Activated naive CD8-positive, alpha-beta T cell treated with anti-CD3 and anti-CD28 coated beads, Interleukin-2, amount 10 ng/mL, durations not matched to agents 7 days and 5 days (primary cell): ENCODE results near the gene DRAP1. TPM values are rescaled to one million over a fixed set of nuclear protein-coding genes. Genes with fewer than 3 reads are reported as not detected.

ENCODE experiments used
- ATAC-seq: fragments of 150-1000 bp; cut with Tn5 transposase; one replicate; pipeline ENCODE4 v1.10.0; 2021; ENCODE audit warnings: low read depth, moderate library complexity
- POLR2A ChIA-PET: fragments of 350-600 bp; sonication (Branson Sonifier 250); formaldehyde crosslinking; loops from one replicate; lab custom pipeline; 2021; ENCODE audit warnings: antibody characterized with exemption; lab: Charles Lee
- DNase-seq: peaks from one replicate; pipeline ENCODE4 v3.0.0; 2021
- H3K27ac Mint-ChIP-seq: one replicate; pipeline ENCODE4 v1.8.0; 2022; ENCODE audit warnings: mild to moderate bottlenecking, mixed read lengths
- H3K27me3 Mint-ChIP-seq: one replicate; pipeline ENCODE4 v1.8.0; 2022; ENCODE audit warnings: mild to moderate bottlenecking, moderate library complexity, mixed read lengths
- H3K36me3 Mint-ChIP-seq: one replicate; pipeline ENCODE4 v1.8.0; 2021; ENCODE audit warnings: mild to moderate bottlenecking, mixed read lengths
- H3K4me1 Mint-ChIP-seq: one replicate; pipeline ENCODE4 v1.8.0; 2021; ENCODE audit warnings: mixed read lengths
- H3K4me3 Mint-ChIP-seq: one replicate; pipeline ENCODE4 v1.8.0; 2022; ENCODE audit warnings: mild to moderate bottlenecking, moderate library complexity, mixed read lengths
- H3K9me3 Mint-ChIP-seq: one replicate; pipeline ENCODE4 v1.8.0; 2021; ENCODE audit warnings: mixed read lengths
- total RNA-seq, 2 experiments: library from RNA; stranded (reverse); gene quantifications; one replicate each; pipeline ENCODE4 v1.2.3, GENCODE V29; 2021

DRAP1 gene
- total RNA-seq, 2 experiments from 2014 or later: 225 to 259 TPM

DNA sequence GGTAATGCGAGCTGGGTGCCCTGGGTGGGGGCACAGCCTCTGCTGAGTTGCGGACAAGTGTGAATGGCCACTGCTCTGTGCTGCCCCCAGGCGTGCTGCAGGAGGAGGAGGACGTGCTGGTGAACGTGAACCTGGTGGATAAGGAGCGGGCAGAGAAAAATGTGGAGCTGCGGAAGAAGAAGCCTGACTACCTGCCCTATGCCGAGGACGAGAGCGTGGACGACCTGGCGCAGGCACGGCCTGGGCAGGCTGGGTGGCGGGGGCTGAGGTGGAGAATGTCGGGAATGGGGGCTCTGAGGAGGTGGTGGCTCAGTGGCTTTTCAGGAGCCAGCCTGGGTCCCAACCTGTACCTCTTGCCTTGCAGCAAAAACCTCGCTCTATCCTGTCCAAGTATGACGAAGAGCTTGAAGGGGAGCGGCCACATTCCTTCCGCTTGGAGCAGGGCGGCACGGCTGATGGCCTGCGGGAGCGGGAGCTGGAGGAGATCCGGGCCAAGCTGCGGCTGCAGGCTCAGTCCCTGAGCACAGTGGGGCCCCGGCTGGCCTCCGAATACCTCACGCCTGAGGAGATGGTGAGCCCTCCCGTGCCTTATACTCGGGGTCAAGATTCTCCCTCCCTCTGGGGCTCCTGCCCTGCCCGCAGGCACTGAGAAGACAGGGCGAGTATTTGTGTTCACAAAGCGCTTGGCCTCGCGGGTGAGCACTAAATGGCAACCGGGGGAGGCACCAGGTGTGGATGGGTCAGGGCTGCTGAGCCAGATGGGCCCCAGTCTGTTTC is 46.9 kb downstream of the DRAP1 start:
- DNase-seq (no peak), ATAC-seq (no peak)
- Mint-ChIP-seq H3K9me3 (no peaks in the 10 kb centered on the region), H3K36me3 (peaks cover 29% of the 10 kb centered on the region), H3K27ac (no peak overlapping the region), H3K27me3 (no peaks in the 10 kb centered on the region), H3K4me3 (no peak overlapping the region), H3K4me1 (peaks cover 21% of the 10 kb centered on the region)
- POLR2A ChIA-PET: no interaction called here

- no peak overlapping the region for H3K4me3 Mint-ChIP-seq
- no peak overlapping the region for H3K27ac Mint-ChIP-seq
- DNase-seq: no peak
- no peaks in the 10 kb centered on the region for H3K27me3 Mint-ChIP-seq
- H3K36me3 Mint-ChIP-seq: peaks cover 29% of the 10 kb centered on the region
- no peaks in the 10 kb centered on the region for H3K9me3 Mint-ChIP-seq
- no peak for ATAC-seq
- POLR2A ChIA-PET: no interaction called here
- H3K4me1 Mint-ChIP-seq: peaks cover 16% of the 10 kb centered on the region
Measured at GRCh38 chr11:65967329-65967934, 48.2 kb downstream of the DRAP1 start.

- no peak for ATAC-seq
- H3K4me1 Mint-ChIP-seq: peaks cover 4% of the 10 kb centered on the region
- no peak for DNase-seq
- POLR2A ChIA-PET: no interaction called here
- H3K4me3 Mint-ChIP-seq: no peak overlapping the region
- peaks cover 37% of the 10 kb centered on the region for H3K36me3 Mint-ChIP-seq
- no peaks in the 10 kb centered on the region for H3K9me3 Mint-ChIP-seq
- H3K27me3 Mint-ChIP-seq: no peaks in the 10 kb centered on the region
- peak overlapping the region; percentile 17 for H3K27ac Mint-ChIP-seq
Measured at GRCh38 chr11:65968600-65969482, 49.6 kb downstream of the DRAP1 start.

Other genes with a start within 250 kb of the DRAP1 start
- gene KAT5, start 207.2 kb upstream of the DRAP1 start, total RNA-seq: 10 to 100 TPM; 75.6 to 82.6 TPM
- 10 to 100 TPM; 74.8 to 84.2 TPM for gene RNASEH2C, start 198.6 kb upstream of the DRAP1 start, total RNA-seq
- gene AP5B1, start 138.4 kb upstream of the DRAP1 start, total RNA-seq: 10 to 100 TPM; 27.9 to 29.0 TPM
- under 1 TPM; 0.14 to 0.17 TPM for gene OVOL1, start 132.4 kb upstream of the DRAP1 start, total RNA-seq
- gene SNX32, start 85.5 kb upstream of the DRAP1 start, total RNA-seq: 1 to 10 TPM; 2.6 to 3.6 TPM
- gene CFL1, start 61.2 kb upstream of the DRAP1 start, total RNA-seq: 1,000 to 10,000 TPM; 1,357 to 1,424 TPM
- 100 to 1,000 TPM; 102 to 110 TPM for gene MUS81, start 59.0 kb upstream of the DRAP1 start, total RNA-seq
- gene EFEMP2, start 46.6 kb upstream of the DRAP1 start, total RNA-seq: 10 to 100 TPM; 15.3 to 20.0 TPM
- 100 to 1,000 TPM; 161 to 175 TPM for gene CTSW, start 39.6 kb upstream of the DRAP1 start, total RNA-seq
- 10 to 100 TPM; 78.2 to 82.9 TPM for gene FIBP, start 31.0 kb upstream of the DRAP1 start, total RNA-seq
- 10 to 100 TPM; 59.8 to 66.3 TPM for gene CCDC85B, start 28.8 kb upstream of the DRAP1 start, total RNA-seq
- 1 to 10 TPM; 1.9 to 2.0 TPM for gene FOSL1, start 19.0 kb upstream of the DRAP1 start, total RNA-seq
- gene C11orf68, start 364 bp upstream of the DRAP1 start, total RNA-seq: 10 to 100 TPM; 39.8 to 42.8 TPM
- gene TSGA10IP, start 26.1 kb downstream of the DRAP1 start, total RNA-seq: not detected
- gene SART1, start 42.3 kb downstream of the DRAP1 start, total RNA-seq: 10 to 100 TPM; 79.3 to 83.5 TPM
- 10 to 100 TPM; 53.4 to 57.5 TPM for gene EIF1AD, start 82.7 kb downstream of the DRAP1 start, total RNA-seq
- gene BANF1, start 83.1 kb downstream of the DRAP1 start, total RNA-seq: 100 to 1,000 TPM; 183 to 187 TPM
- gene CST6, start 92.6 kb downstream of the DRAP1 start, total RNA-seq: not detected
- not detected for gene CATSPER1, start 107.1 kb downstream of the DRAP1 start, total RNA-seq
- under 1 TPM; 0.14 to 0.44 TPM for gene GAL3ST3, start 129.7 kb downstream of the DRAP1 start, total RNA-seq
- 100 to 1,000 TPM; 231 to 246 TPM for gene SF3B2, start 132.9 kb downstream of the DRAP1 start, total RNA-seq
- 100 to 1,000 TPM; 138 to 162 TPM for gene PACS1, start 150.8 kb downstream of the DRAP1 start, total RNA-seq